ENCODE results near the gene C4orf17. TPM values are rescaled to one million over a fixed set of nuclear protein-coding genes. Genes with fewer than 3 reads are reported as not detected.

Gene C4orf17
- total RNA-seq, 2 experiments from 2014 or later = not detected

- Mint-ChIP-seq H3K4me1 (ENCODE audit: low read depth) (no peaks in the 10 kb centered on the region), H3K9me3 (no peaks in the 10 kb centered on the region), H3K36me3 (ENCODE audit: low read depth) (no peaks in the 10 kb centered on the region), H3K27ac (no peak overlapping the region), H3K27me3 (peaks cover 33% of the 10 kb centered on the region), H3K4me3 (no peak overlapping the region)
- ATAC-seq (no peak), DNase-seq (no peak)
- ChIA-PET CTCF (no interaction called here), POLR2A (no interaction called here)
- no peak for TF ChIP-seq CTCF (IDR thresholded peaks at IDR 0.05)
- intact Hi-C loops (cut with micrococcal nuclease) = no loop called here
Observed at GRCh38 chr4:99578714-99579113, 67.9 kb downstream of the C4orf17 start.

- ATAC-seq (no peak), DNase-seq (no peak)
- Mint-ChIP-seq H3K9me3 (no peaks in the 10 kb centered on the region), H3K27ac (no peak overlapping the region), H3K27me3 (peaks cover 20% of the 10 kb centered on the region), H3K4me3 (no peak overlapping the region), H3K4me1 (ENCODE audit: low read depth) (no peaks in the 10 kb centered on the region), H3K36me3 (ENCODE audit: low read depth) (no peaks in the 10 kb centered on the region)
- no peak for TF ChIP-seq CTCF (IDR thresholded peaks at IDR 0.05)
- CTCF ChIA-PET = interaction anchor here (1.2 kb wide), 1 partner anchor 12 kb away, joined by 3 read pairs; no protein-coding TSS in a partner anchor
- POLR2A ChIA-PET = no interaction called here
- intact Hi-C loops (cut with micrococcal nuclease) = no loop called here
Observed at GRCh38 chr4:99585516-99585915, 74.7 kb downstream of the C4orf17 start.

GRCh38 chr4:99586322-99586721 is 75.5 kb downstream of the C4orf17 start:
- Mint-ChIP-seq H3K4me1 (ENCODE audit: low read depth) (no peaks in the 10 kb centered on the region), H3K36me3 (ENCODE audit: low read depth) (no peaks in the 10 kb centered on the region), H3K4me3 (no peak overlapping the region), H3K9me3 (no peaks in the 10 kb centered on the region), H3K27me3 (peaks cover 15% of the 10 kb centered on the region), H3K27ac (no peak overlapping the region)
- ChIA-PET POLR2A (no interaction called here), CTCF (no interaction called here)
- DNase-seq (no peak), ATAC-seq (no peak)
- no peak for TF ChIP-seq CTCF (IDR thresholded peaks at IDR 0.05)
- intact Hi-C loops (cut with micrococcal nuclease) = no loop called here

DNA sequence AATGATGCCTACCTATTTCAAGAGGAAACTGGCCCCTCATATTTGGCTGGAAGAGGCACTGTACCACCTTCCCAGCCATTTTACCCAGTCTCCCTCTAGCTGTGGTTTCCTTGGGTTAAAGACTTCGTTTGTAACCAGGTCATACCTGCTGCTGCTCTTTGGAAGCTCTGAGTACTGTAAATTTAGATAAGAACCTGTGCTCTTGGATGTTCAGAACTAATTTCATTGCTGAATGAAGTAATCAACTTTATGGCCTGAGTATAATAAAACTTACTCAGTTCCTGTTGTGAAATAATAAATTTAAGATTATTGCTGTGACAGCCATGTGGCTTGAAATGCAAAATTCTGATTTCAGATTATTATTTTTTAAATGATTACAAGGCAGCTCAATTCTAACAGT is 76.0 kb downstream of the C4orf17 start:
- H3K27ac Mint-ChIP-seq = no peak overlapping the region
- no peaks in the 10 kb centered on the region for H3K9me3 Mint-ChIP-seq
- POLR2A ChIA-PET = no interaction called here
- no peaks in the 10 kb centered on the region for H3K36me3 Mint-ChIP-seq (ENCODE audit: low read depth)
- H3K27me3 Mint-ChIP-seq = peaks cover 10% of the 10 kb centered on the region
- TF ChIP-seq CTCF (IDR thresholded peaks at IDR 0.05) = no peak
- no peak for ATAC-seq
- H3K4me3 Mint-ChIP-seq = no peak overlapping the region
- intact Hi-C loops (cut with micrococcal nuclease) = no loop called here
- DNase-seq = no peak
- CTCF ChIA-PET = no interaction called here
- H3K4me1 Mint-ChIP-seq (ENCODE audit: low read depth) = no peaks in the 10 kb centered on the region

DNA sequence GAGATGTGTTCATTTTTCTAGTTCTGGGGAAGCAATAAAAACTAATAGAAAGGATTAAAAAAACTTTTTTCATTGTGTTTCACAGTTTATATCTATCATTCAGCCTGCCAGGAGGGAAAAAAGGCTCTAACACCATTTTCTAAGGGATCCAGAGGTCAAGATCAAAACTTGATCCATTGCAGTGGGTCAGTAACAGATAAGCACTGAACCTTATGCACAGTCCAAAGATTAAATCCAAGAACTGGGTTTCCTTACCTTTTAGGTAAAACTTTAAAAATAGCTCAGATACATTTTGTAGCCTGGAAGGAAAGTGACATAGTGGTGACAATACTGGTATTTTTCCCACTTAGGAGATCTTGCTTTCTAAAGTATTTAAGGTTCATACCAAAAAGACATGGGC is 76.5 kb downstream of the C4orf17 start:
- Mint-ChIP-seq H3K9me3 (no peaks in the 10 kb centered on the region), H3K4me3 (no peak overlapping the region)
- CTCF ChIA-PET = no interaction called here

More for the DNA sequence above, 76.5 kb downstream of the C4orf17 start:
- Mint-ChIP-seq H3K27me3 (peaks cover 6% of the 10 kb centered on the region), H3K27ac (no peak overlapping the region), H3K4me1 (ENCODE audit: low read depth) (no peaks in the 10 kb centered on the region), H3K36me3 (ENCODE audit: low read depth) (no peaks in the 10 kb centered on the region)
- intact Hi-C loops (cut with micrococcal nuclease) = no loop called here
- DNase-seq (no peak), ATAC-seq (no peak)
- POLR2A ChIA-PET = no interaction called here
- TF ChIP-seq CTCF (IDR thresholded peaks at IDR 0.05) = no peak
